HEK293T (cell line): ENCODE measurements around the gene ADCY6.

Experiments
- BHLHE40 ChIP-seq: fragments of 450-650 bp; IDR thresholded peaks from 2 replicates; pipeline ENCODE4 v1.6.1; 2016; ENCODE audit warnings: mild to moderate bottlenecking, moderate library complexity, borderline replicate concordance
- CTBP1 ChIP-seq: fragments of 450-650 bp; IDR thresholded peaks from 2 replicates; pipeline ENCODE4 v1.6.1; 2016; ENCODE audit warnings: borderline replicate concordance
- ELF4 ChIP-seq: fragments of 450-650 bp; IDR thresholded peaks from 2 replicates; pipeline ENCODE4 v1.6.1; 2017; ENCODE audit warnings: antibody characterized with exemption
- FOXA1 ChIP-seq: fragments of 450-650 bp; IDR thresholded peaks from 2 replicates; pipeline ENCODE4 v1.6.1; 2016; ENCODE audit warnings: mild to moderate bottlenecking
- FOXK2 ChIP-seq: fragments of 450-650 bp; IDR thresholded peaks from 2 replicates; pipeline ENCODE4 v1.6.1; 2016; ENCODE audit warnings: mild to moderate bottlenecking
- FOXM1 ChIP-seq: fragments of 450-650 bp; IDR thresholded peaks from 2 replicates; pipeline ENCODE4 v1.6.1; 2017; ENCODE audit warnings: mild to moderate bottlenecking, borderline replicate concordance
- HDGF ChIP-seq: fragments of 450-650 bp; IDR thresholded peaks from 2 replicates; pipeline ENCODE4 v1.6.1; 2017; ENCODE audit warnings: antibody characterized with exemption, borderline replicate concordance
- L3MBTL2 ChIP-seq: fragments of 450-650 bp; conservative IDR thresholded peaks from 2 replicates; pipeline ENCODE4 v1.6.1; 2016; ENCODE audit warnings: mild to moderate bottlenecking
- NFRKB ChIP-seq: fragments of 450-650 bp; IDR thresholded peaks from 2 replicates; pipeline ENCODE4 v1.6.1; 2016; ENCODE audit warnings: mild to moderate bottlenecking, moderate library complexity
- SP1 ChIP-seq: fragments of 450-650 bp; IDR thresholded peaks from 2 replicates; pipeline ENCODE4 v1.6.1; 2017
- SUZ12 ChIP-seq: fragments of 450-650 bp; IDR thresholded peaks from 2 replicates; pipeline ENCODE4 v1.6.1; 2016; ENCODE audit warnings: mild to moderate bottlenecking
- TARDBP ChIP-seq: fragments of 450-650 bp; IDR thresholded peaks from 2 replicates; pipeline ENCODE4 v1.6.1; 2016

DNA sequence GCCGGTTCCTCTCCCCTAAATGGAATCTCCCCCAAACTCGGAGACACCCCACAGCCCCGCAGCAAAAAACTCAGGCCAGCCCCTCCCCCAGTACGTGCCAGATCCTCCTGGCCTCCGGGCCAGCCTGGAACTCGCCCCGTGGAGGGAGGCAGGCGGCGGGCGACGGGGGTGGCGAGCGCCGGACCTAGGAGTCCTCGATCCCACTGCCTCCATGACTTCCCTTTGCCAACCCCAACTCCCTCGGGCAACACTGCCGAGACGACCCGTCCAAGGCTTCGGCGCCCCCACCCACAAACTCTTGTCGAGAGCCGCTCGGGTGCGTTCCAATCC lies 400 bp downstream of the ADCY6 start:
- no peak for TF ChIP-seq L3MBTL2
- TF ChIP-seq SP1, result no peak
- no peak for TF ChIP-seq TARDBP
- TF ChIP-seq FOXK2, result no peak
- no peak for TF ChIP-seq HDGF
- TF ChIP-seq CTBP1, result no peak
- no peak for TF ChIP-seq FOXA1
- no peak for TF ChIP-seq ELF4
- no peak for TF ChIP-seq BHLHE40
- no peak for TF ChIP-seq FOXM1
- no peak for TF ChIP-seq NFRKB
- TF ChIP-seq SUZ12, result no peak
